GM23338 (cell line): Measurements from ENCODE around the gene CPNE5. TPM values are rescaled to one million over a fixed set of nuclear protein-coding genes. Genes with fewer than 3 reads are reported as not detected.
A peak's percentile ranks its signal among the peaks of the same experiment; 100 is the strongest.

Source experiments
- ATAC-seq: fragments of 200-7000 bp; cut with Tn5 transposase; 3 replicates; pipeline ENCODE4 v1.9.1; 2020
- DNase-seq: peaks from one replicate; pipeline ENCODE4 v3.0.0-alpha.2; 2015; ENCODE audit warnings: low spot score
- H2AFZ ChIP-seq: fragments of 200-600 bp; sonication (generic); 2 replicates; pipeline ENCODE4 v1.8.0; 2016; ENCODE audit warnings: antibody characterized with exemption, mild to moderate bottlenecking, moderate library complexity
- H3F3A ChIP-seq: fragments of 200-600 bp; sonication (generic); replicated peaks from 2 replicates; pipeline ENCODE4 v1.8.0; 2017; ENCODE audit warnings: antibody characterized with exemption, mixed run types, low read depth
- H3K27ac ChIP-seq: fragments of 200-600 bp; sonication (generic); 2 replicates; pipeline ENCODE4 v1.6.1; 2016; ENCODE audit warnings: low read depth
- H3K27me3 ChIP-seq: fragments of 200-600 bp; sonication (generic); 2 replicates; pipeline ENCODE4 v1.8.0; 2016; ENCODE audit warnings: mild to moderate bottlenecking, mixed run types, moderate library complexity; ENCODE audit not compliant: insufficient read depth
- H3K36me3 ChIP-seq: fragments of 200-600 bp; sonication (generic); 2 replicates; pipeline ENCODE4 v1.8.0; 2016; ENCODE audit warnings: mild to moderate bottlenecking; ENCODE audit not compliant: insufficient read depth
- H3K4me1 ChIP-seq: fragments of 200-600 bp; sonication (generic); 2 replicates; pipeline ENCODE4 v1.8.0; 2016; ENCODE audit warnings: mild to moderate bottlenecking, moderate library complexity; ENCODE audit not compliant: insufficient read depth
- H3K4me2 ChIP-seq: fragments of 200-600 bp; sonication (generic); 2 replicates; pipeline ENCODE4 v1.7.1; 2017; ENCODE audit warnings: mixed run types
- H3K4me3 ChIP-seq: fragments of 200-600 bp; sonication (generic); 2 replicates; pipeline ENCODE4 v1.6.1; 2016; ENCODE audit warnings: mixed run types
- H3K79me2 ChIP-seq: fragments of 200-600 bp; sonication (generic); replicated peaks from 2 replicates; pipeline ENCODE4 v1.8.0; 2017; ENCODE audit warnings: mild to moderate bottlenecking; ENCODE audit not compliant: insufficient read depth
- H3K9me2 ChIP-seq: fragments of 200-600 bp; sonication (generic); 2 replicates; pipeline ENCODE4 v1.8.0; 2017; ENCODE audit not compliant: insufficient read depth
- H4K20me1 ChIP-seq: fragments of 200-600 bp; sonication (generic); replicated peaks from 2 replicates; pipeline ENCODE4 v1.8.0; 2017; ENCODE audit warnings: mild to moderate bottlenecking; ENCODE audit not compliant: insufficient read depth
- H3K27ac Mint-ChIP-seq: 2 replicates; pipeline ENCODE4 v1.8.0; 2020; ENCODE audit warnings: inconsistent platforms, mild to moderate bottlenecking, moderate library complexity, mixed read lengths
- H3K27me3 Mint-ChIP-seq: 3 replicates; pipeline ENCODE4 v1.8.0; 2022; ENCODE audit warnings: low read depth, mild to moderate bottlenecking, moderate library complexity, mixed read lengths, inconsistent platforms; ENCODE audit not compliant: insufficient read depth, poor library complexity
- H3K36me3 Mint-ChIP-seq: 3 replicates; pipeline ENCODE4 v1.8.0; 2021; ENCODE audit warnings: low read depth, mild to moderate bottlenecking, inconsistent platforms, moderate library complexity, mixed read lengths
- H3K4me1 Mint-ChIP-seq: 3 replicates; pipeline ENCODE4 v1.8.0; 2020; ENCODE audit warnings: mild to moderate bottlenecking, inconsistent platforms, mixed read lengths
- H3K4me3 Mint-ChIP-seq: 3 replicates; pipeline ENCODE4 v1.8.0; 2021; ENCODE audit warnings: moderate library complexity, mild to moderate bottlenecking, inconsistent platforms, mixed read lengths
- H3K9me3 Mint-ChIP-seq: 3 replicates; pipeline ENCODE4 v1.8.0; 2020; ENCODE audit warnings: moderate library complexity, mild to moderate bottlenecking, inconsistent platforms, mixed read lengths
- CREB1 ChIP-seq: fragments of 250-450 bp; sonication (Bioruptor Pico); IDR thresholded peaks from 2 replicates; pipeline ENCODE4 v1.5.0; 2020; ENCODE audit warnings: low read depth, mild to moderate bottlenecking, moderate library complexity
- EZH2 ChIP-seq: fragments of 200-600 bp; sonication (generic); IDR thresholded peaks from one replicate; pipeline ENCODE4 v1.8.0; 2017; ENCODE audit warnings: antibody characterized with exemption, mild to moderate bottlenecking, low read depth; ENCODE audit not compliant: unreplicated experiment
- EZH2phosphoT487 ChIP-seq: fragments of 200-600 bp; sonication (generic); IDR thresholded peaks from one replicate; pipeline ENCODE4 v1.8.1; 2018; ENCODE audit warnings: antibody characterized with exemption; ENCODE audit not compliant: unreplicated experiment
- JUNB ChIP-seq: IDR thresholded peaks from one replicate; pipeline ENCODE4 v1.6.1; 2016; ENCODE audit warnings: antibody characterized with exemption; ENCODE audit not compliant: unreplicated experiment
- NANOG ChIP-seq: IDR thresholded peaks from 2 replicates; pipeline ENCODE4 v1.6.1; 2016; ENCODE audit warnings: antibody characterized with exemption, borderline replicate concordance
- STAT1 ChIP-seq: IDR thresholded peaks from one replicate; pipeline ENCODE4 v1.6.1; 2016; ENCODE audit warnings: antibody characterized with exemption; ENCODE audit not compliant: unreplicated experiment
- ZNF114 ChIP-seq: fragments of 250-450 bp; sonication (Bioruptor Pico); IDR thresholded peaks from 2 replicates; pipeline ENCODE4 v1.5.0; 2020; ENCODE audit warnings: mild to moderate bottlenecking, moderate library complexity
- ZNF331 ChIP-seq: fragments of 250-450 bp; sonication (Bioruptor Pico); IDR thresholded peaks from 2 replicates; pipeline ENCODE4 v1.5.0; 2020; ENCODE audit warnings: low read depth, mild to moderate bottlenecking, moderate library complexity
- polyA plus RNA-seq: library from polyadenylated mRNA; unstranded; fragments of >200 nt; fragmentation: Nextera tagmentation; extraction: Ambion mirVana; gene quantifications from 2 replicates; pipeline ENCODE4 v1.2.1, GENCODE V29; 2016
- total RNA-seq: library from RNA; depleted of rRNA; stranded (reverse); fragments of >200 nt; shearing (Covaris generic); gene quantifications from 2 replicates; pipeline ENCODE4 v1.2.3, GENCODE V29; 2014
- TF ChIP-seq, protein P1 (sequence below): IDR thresholded peaks from one replicate; pipeline ENCODE4 v1.6.1; 2018; ENCODE audit warnings: antibody characterized with exemption; ENCODE audit not compliant: unreplicated experiment
- TF ChIP-seq, protein P2 (sequence below): fragments of 250-450 bp; sonication (Bioruptor Pico); IDR thresholded peaks from 2 replicates; pipeline ENCODE4 v1.5.0; 2020; ENCODE audit warnings: mild to moderate bottlenecking, moderate library complexity
- TF ChIP-seq, protein P3 (sequence below): IDR thresholded peaks from 2 replicates; pipeline ENCODE4 v1.6.1; 2016; ENCODE audit warnings: antibody characterized with exemption
- TF ChIP-seq, protein P4 (sequence below), 2 experiments: fragments of 200-600 bp in 1 of 2; sonication (generic) in 1 of 2; conservative IDR thresholded peaks; 2 replicates each; pipeline versions ENCODE4 v1.5.1 to v1.6.1; 2016 to 2017; ENCODE audit warnings: antibody characterized with exemption in 2 of 2, low read depth in 2 of 2, mild to moderate bottlenecking in 2 of 2, moderate library complexity in 1 of 2

CPNE5 gene
- total and polyA plus RNA-seq, 2 experiments from 2014 or later: 0.14 to 0.42 TPM

DNA sequence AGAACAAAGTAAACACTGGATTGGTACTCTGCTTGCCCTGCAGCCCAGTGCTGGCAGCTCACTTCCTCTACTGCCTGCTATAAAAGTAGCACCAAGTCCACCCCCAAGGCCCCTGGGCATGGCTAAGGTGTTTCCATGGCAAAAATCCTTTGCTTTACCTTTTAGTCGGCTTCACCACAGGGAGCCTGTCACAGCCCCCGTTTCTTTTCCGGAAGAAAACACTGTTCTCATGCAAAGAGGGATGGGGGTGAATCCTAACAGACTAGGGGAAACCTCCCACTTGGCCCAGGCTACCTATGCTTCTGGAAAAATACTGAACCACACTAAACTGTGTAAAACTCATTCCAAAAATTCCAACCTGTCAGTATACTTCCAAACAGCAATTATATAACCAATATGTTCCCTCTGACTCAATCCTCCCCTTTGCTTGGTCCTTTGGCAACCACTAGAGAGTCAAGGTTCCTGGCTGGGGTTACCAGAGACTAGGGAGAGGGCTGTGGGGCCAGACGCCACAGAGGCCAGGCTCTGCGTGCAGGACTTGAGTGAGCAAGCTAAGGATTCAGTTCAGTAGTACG lies 19.2 kb upstream of the CPNE5 start:
- H3K36me3 ChIP-seq: peaks cover 24% of the 10 kb centered on the region
- H3K79me2 ChIP-seq: peaks cover 64% of the 10 kb centered on the region
- peak overlapping the region; percentile 93 for H3K27ac ChIP-seq
- peak overlapping the region; percentile 89 for H3K27ac Mint-ChIP-seq
- H3K36me3 Mint-ChIP-seq: peaks cover 86% of the 10 kb centered on the region
- peak overlapping the region; percentile 53 for H3K4me2 ChIP-seq
- peaks cover 13% of the 10 kb centered on the region for H3K4me1 ChIP-seq
- H3K27me3 ChIP-seq: no peaks in the 10 kb centered on the region
- no peaks in the 10 kb centered on the region; the same call in 1 of the 2 replicates for H4K20me1 ChIP-seq
- H3K4me3 Mint-ChIP-seq: peak overlapping the region; percentile 15; the same call in 2 of the 3 replicates
- no peaks in the 10 kb centered on the region for H3K9me2 ChIP-seq
- peaks cover 31% of the 10 kb centered on the region for H3K4me1 Mint-ChIP-seq
- peak; percentile 89 for ATAC-seq
- peak; percentile 91 for DNase-seq
- H3K27me3 Mint-ChIP-seq: peaks cover 13% of the 10 kb centered on the region
- H3K4me3 ChIP-seq: no peak overlapping the region
- TF ChIP-seq ZNF331 (CRISPR knock-in tag): no peak
- no peak for TF ChIP-seq STAT1
- TF ChIP-seq CREB1 (CRISPR knock-in tag): peak; percentile 4; the same call in 1 of the 2 replicates
- no peak for TF ChIP-seq EZH2phosphoT487
- TF ChIP-seq, protein P1, sequence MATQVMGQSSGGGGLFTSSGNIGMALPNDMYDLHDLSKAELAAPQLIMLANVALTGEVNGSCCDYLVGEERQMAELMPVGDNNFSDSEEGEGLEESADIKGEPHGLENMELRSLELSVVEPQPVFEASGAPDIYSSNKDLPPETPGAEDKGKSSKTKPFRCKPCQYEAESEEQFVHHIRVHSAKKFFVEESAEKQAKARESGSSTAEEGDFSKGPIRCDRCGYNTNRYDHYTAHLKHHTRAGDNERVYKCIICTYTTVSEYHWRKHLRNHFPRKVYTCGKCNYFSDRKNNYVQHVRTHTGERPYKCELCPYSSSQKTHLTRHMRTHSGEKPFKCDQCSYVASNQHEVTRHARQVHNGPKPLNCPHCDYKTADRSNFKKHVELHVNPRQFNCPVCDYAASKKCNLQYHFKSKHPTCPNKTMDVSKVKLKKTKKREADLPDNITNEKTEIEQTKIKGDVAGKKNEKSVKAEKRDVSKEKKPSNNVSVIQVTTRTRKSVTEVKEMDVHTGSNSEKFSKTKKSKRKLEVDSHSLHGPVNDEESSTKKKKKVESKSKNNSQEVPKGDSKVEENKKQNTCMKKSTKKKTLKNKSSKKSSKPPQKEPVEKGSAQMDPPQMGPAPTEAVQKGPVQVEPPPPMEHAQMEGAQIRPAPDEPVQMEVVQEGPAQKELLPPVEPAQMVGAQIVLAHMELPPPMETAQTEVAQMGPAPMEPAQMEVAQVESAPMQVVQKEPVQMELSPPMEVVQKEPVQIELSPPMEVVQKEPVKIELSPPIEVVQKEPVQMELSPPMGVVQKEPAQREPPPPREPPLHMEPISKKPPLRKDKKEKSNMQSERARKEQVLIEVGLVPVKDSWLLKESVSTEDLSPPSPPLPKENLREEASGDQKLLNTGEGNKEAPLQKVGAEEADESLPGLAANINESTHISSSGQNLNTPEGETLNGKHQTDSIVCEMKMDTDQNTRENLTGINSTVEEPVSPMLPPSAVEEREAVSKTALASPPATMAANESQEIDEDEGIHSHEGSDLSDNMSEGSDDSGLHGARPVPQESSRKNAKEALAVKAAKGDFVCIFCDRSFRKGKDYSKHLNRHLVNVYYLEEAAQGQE: no peak
- TF ChIP-seq, protein P2, sequence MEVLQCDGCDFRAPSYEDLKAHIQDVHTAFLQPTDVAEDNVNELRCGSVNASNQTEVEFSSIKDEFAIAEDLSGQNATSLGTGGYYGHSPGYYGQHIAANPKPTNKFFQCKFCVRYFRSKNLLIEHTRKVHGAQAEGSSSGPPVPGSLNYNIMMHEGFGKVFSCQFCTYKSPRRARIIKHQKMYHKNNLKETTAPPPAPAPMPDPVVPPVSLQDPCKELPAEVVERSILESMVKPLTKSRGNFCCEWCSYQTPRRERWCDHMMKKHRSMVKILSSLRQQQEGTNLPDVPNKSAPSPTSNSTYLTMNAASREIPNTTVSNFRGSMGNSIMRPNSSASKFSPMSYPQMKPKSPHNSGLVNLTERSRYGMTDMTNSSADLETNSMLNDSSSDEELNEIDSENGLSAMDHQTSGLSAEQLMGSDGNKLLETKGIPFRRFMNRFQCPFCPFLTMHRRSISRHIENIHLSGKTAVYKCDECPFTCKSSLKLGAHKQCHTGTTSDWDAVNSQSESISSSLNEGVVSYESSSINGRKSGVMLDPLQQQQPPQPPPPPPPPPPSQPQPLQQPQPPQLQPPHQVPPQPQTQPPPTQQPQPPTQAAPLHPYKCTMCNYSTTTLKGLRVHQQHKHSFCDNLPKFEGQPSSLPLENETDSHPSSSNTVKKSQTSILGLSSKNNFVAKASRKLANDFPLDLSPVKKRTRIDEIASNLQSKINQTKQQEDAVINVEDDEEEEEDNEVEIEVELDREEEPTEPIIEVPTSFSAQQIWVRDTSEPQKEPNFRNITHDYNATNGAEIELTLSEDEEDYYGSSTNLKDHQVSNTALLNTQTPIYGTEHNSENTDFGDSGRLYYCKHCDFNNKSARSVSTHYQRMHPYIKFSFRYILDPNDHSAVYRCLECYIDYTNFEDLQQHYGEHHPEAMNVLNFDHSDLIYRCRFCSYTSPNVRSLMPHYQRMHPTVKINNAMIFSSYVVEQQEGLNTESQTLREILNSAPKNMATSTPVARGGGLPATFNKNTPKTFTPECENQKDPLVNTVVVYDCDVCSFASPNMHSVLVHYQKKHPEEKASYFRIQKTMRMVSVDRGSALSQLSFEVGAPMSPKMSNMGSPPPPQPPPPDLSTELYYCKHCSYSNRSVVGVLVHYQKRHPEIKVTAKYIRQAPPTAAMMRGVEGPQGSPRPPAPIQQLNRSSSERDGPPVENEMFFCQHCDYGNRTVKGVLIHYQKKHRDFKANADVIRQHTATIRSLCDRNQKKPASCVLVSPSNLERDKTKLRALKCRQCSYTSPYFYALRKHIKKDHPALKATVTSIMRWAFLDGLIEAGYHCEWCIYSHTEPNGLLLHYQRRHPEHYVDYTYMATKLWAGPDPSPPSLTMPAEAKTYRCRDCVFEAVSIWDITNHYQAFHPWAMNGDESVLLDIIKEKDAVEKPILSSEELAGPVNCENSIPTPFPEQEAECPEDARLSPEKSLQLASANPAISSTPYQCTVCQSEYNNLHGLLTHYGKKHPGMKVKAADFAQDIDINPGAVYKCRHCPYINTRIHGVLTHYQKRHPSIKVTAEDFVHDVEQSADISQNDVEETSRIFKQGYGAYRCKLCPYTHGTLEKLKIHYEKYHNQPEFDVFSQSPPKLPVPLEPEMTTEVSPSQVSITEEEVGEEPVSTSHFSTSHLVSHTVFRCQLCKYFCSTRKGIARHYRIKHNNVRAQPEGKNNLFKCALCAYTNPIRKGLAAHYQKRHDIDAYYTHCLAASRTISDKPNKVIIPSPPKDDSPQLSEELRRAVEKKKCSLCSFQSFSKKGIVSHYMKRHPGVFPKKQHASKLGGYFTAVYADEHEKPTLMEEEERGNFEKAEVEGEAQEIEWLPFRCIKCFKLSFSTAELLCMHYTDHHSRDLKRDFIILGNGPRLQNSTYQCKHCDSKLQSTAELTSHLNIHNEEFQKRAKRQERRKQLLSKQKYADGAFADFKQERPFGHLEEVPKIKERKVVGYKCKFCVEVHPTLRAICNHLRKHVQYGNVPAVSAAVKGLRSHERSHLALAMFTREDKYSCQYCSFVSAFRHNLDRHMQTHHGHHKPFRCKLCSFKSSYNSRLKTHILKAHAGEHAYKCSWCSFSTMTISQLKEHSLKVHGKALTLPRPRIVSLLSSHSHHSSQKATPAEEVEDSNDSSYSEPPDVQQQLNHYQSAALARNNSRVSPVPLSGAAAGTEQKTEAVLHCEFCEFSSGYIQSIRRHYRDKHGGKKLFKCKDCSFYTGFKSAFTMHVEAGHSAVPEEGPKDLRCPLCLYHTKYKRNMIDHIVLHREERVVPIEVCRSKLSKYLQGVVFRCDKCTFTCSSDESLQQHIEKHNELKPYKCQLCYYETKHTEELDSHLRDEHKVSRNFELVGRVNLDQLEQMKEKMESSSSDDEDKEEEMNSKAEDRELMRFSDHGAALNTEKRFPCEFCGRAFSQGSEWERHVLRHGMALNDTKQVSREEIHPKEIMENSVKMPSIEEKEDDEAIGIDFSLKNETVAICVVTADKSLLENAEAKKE (CRISPR knock-in tag): no peak
- TF ChIP-seq, protein P3, sequence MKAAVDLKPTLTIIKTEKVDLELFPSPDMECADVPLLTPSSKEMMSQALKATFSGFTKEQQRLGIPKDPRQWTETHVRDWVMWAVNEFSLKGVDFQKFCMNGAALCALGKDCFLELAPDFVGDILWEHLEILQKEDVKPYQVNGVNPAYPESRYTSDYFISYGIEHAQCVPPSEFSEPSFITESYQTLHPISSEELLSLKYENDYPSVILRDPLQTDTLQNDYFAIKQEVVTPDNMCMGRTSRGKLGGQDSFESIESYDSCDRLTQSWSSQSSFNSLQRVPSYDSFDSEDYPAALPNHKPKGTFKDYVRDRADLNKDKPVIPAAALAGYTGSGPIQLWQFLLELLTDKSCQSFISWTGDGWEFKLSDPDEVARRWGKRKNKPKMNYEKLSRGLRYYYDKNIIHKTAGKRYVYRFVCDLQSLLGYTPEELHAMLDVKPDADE: peak; percentile 47; the same call in 1 of the 2 replicates
- no peak for TF ChIP-seq NANOG
- no peak for TF ChIP-seq JUNB
- no peak for TF ChIP-seq EZH2
- TF ChIP-seq ZNF114 (CRISPR knock-in tag): no peak
- TF ChIP-seq, protein P4, sequence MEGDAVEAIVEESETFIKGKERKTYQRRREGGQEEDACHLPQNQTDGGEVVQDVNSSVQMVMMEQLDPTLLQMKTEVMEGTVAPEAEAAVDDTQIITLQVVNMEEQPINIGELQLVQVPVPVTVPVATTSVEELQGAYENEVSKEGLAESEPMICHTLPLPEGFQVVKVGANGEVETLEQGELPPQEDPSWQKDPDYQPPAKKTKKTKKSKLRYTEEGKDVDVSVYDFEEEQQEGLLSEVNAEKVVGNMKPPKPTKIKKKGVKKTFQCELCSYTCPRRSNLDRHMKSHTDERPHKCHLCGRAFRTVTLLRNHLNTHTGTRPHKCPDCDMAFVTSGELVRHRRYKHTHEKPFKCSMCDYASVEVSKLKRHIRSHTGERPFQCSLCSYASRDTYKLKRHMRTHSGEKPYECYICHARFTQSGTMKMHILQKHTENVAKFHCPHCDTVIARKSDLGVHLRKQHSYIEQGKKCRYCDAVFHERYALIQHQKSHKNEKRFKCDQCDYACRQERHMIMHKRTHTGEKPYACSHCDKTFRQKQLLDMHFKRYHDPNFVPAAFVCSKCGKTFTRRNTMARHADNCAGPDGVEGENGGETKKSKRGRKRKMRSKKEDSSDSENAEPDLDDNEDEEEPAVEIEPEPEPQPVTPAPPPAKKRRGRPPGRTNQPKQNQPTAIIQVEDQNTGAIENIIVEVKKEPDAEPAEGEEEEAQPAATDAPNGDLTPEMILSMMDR (conservative IDR thresholded peaks at IDR 0.05; ENCODE audit: low read depth in 2 of 2): no peak
- peaks cover 14% of the 10 kb centered on the region; the same call in 2 of the 3 replicates for H3K9me3 Mint-ChIP-seq
- H3F3A ChIP-seq: 0 out of 2 replicates have a peak, but pooled peaks cover 5% of the 10 kb centered on the region
- no peak overlapping the region for H2AFZ ChIP-seq
